Measurements from ENCODE around the gene TBCE.

Gene TBCE

DNA sequence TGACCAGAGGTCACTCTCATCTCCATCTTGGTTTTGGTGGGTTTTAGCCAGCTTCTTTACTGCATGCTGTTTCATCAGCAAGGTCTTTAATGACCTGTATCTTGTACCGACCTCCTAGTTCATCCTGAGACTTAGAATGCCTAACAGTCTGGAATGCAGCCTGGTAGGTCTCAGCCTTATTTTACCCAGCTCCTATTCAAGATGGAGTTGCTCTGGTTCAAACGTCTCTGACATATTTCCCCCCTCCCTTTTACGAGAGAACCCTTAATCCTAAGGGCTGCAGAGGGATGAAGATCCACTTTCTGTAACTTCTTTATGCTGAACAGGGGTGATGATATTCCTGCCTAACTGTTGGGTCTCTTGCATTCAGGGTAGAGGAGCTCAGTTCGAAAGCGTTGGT, 43.2 kb downstream of the TBCE start:
- no peak for DNase-seq

DNA sequence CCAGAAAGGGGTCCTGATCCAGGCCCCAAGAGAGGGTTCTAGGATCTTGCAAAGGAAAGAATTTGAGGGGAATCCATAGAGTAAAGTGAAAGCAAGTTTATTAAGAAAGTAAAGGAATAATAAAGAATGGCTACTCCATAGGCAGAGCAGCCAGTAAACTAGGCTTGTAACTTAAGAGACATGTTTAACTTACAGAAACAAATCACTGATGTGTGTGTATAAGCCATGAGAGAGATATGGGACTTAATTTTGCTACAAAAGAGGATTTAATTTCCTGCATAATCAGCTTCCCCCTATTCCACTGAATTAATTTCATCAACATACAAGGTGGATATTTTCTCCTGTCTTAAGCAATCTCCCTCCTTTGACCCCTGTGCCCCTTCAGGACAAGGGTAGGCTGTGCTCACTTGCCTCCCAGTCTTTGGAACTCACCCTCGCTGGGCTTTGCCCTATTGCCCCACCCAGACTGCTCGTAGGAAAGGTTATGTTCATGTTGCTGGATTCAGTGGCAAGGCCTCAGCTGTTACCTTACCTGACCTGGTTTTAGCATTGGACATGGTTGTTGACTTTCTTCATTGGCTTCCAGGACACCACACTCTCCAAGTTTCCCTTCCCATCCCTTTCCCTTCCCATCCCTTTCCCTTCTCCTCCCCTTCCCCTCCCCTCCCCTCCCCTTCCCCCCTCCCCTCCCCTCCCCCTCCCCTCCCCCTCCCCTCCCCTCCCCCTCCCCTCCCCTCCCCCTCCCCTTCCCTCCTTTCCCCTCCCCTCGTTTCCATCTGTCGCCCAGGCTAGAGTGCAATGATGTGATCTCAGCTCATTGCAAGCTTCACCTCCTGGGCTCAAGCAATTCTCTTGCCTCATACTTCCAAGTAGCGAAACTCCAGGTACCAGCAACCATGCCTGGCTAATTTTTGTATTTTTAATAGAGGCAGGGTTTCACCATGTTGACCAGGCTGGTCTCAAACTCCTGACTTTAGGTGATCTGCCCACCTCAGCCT, 44.6 kb downstream of the TBCE start:
- DNase-seq: no peak

- peak; percentile 79 for DNase-seq
Measured at GRCh38 chr1:235415008-235415904, 48.0 kb downstream of the TBCE start.

DNA sequence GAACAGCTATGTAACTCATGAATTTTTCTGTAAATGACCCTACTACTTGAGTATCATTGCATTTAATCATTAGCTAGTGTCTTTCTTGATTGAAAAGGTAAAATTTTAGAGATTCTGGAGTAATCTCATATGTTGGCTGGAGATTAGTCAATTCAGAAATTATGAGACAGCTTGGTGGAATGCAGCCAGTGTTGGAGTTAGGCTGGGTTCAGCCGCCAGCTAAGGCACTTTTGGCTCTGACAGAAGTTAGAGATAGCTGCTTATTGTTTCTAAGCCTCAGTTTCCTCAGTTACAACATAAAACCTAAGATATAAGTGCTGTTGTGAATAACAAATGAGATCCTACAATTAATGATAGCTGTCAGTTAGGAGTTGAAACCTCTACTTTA, 49.4 kb downstream of the TBCE start:
- peak; percentile 44 for DNase-seq

DNA sequence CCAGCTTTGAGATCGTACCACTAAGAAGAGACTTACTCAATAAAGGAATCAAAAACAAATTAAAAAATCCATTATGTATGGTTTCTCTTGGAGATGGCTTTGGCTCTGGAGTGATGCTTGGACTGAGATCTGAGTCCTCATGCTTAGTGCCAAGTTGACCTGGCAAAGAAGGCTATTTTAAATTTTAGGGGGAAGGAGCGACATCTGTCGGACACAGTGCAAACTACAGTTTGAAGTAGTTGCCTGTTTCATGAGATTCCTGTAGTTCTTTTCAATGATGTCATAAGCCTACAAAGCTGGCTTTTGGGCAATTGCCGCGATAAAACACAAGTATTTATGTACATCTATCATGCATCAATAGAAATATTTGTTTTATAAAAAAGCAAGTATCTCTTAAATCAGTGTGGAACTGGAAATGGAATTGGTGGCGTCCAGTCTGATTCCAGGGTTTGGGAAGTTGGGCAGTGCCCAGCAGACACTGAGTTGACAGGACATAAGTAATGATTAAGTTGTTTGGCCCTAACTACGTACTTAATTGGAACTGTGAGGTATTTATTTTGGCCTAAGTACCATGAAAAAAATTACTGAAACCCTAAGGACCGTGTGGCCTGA, 50.0 kb downstream of the TBCE start:
- peak; percentile 63 for DNase-seq

GRCh38 chr1:235421751-235422150, 54.5 kb downstream of the TBCE start:
- DNase-seq: no peak

GRCh38 chr1:235423214-235423652, 56.0 kb downstream of the TBCE start:
- no peak for DNase-seq

DNA sequence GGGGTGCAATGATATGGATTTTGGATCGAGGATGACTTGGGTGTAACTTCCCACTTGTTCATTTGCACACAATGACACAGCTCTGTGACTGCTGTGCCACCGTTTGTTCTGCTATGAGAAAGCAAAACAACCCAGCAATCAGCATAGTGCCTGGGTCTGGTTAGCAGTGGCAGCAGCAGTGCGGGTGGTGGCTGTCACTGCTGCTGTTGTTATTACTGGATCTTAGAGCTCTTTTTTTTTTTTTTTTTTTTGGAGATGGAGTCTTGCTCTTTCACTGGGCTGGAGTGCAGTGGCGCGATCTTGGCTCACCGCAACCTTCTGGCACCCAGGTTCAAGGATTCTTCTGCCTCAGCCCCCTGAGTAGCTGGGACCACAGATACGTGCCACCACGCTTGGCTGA, 56.9 kb downstream of the TBCE start:
- no peak for DNase-seq

DNA sequence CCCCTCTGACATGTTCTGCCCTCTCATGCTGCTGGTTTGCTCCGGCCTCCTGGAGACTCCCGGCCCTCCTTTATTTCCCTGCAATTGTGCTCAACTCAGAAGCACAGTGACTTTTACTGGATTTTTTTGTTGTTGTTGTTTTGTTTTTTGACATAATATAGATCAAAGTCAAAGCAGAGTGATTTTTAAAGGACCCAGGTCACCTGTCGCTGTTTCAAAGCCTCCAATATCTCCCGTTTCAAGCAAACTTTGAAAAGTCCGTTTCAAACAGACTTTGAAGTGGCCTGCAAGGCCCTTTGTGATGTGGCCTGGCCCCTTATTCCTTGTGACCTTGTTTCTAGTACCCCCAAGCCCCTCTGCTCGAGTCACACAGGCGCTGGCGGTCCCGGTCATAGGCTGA, 58.1 kb downstream of the TBCE start:
- no peak for DNase-seq

- no peak for DNase-seq
Measured at GRCh38 chr1:235426143-235426542, 58.9 kb downstream of the TBCE start.

- no peak for DNase-seq
Measured at GRCh38 chr1:235426680-235427079, 59.5 kb downstream of the TBCE start.

DNA sequence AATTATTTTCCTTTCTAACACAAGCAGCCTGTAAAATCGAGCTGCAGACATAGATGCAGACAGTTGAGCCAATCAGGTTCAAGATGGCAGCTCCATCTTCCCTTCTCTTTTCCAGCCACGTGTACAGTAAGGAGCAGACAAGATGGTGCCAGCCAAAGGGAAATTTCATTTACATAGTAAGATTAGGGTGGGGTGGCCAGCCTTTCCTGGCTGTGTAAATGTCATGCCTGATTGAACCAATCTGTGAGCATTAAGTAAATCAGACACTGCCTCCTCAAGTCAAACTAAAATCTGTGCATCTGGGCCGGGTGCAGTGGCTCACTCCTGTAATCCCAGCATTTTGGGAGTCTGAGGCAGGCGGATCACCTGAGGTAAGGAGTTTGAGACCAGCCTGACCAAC, 60.2 kb downstream of the TBCE start:
- no peak for DNase-seq

- DNase-seq: no peak
Measured at GRCh38 chr1:235429143-235429542, 61.9 kb downstream of the TBCE start.

DNA sequence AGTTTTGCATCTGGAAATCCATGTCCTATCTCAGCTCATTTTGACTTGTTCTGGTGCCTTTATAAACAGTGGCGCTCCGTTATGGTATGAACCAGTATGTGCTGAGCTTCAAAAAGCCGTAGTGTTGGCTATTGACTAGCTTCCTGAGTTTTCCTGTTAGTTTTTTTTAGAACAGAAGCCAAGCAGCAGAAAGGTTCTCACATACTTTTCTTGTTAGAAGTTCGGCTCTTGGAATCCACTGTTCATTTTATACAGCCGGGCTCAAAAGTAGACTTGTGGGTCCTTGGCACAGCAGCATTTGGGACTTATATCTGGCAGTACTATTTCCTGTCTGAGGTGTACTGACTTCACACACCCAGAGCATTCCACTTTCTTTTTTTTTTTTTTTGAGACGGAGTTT, 63.8 kb downstream of the TBCE start:
- DNase-seq: no peak

- DNase-seq: no peak
Measured at GRCh38 chr1:235434001-235434400, 66.8 kb downstream of the TBCE start.

- DNase-seq: no peak
Measured at GRCh38 chr1:235441159-235441685, 74.0 kb downstream of the TBCE start.

GRCh38 chr1:235442788-235443429, 75.7 kb downstream of the TBCE start:
- DNase-seq: peak; percentile 68

DNA sequence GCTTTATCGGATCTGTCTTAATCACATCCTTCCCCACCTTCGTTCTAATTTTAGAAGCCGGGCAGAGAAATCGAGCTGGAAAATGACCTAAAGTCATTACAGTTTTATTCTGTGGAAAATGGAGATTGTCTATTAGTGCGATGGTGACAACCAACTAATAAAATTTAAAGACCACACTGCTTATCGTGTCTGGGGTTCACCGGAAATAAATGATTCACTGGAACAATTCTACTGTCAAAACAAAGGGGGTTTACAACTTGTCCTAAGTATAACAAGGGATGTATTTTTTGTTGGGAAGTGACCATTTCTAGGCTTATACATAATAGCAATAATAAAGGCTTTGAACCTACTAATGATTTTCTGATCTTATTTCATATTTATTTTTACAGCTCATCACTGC, 81.4 kb downstream of the TBCE start:
- no peak for DNase-seq

DNA sequence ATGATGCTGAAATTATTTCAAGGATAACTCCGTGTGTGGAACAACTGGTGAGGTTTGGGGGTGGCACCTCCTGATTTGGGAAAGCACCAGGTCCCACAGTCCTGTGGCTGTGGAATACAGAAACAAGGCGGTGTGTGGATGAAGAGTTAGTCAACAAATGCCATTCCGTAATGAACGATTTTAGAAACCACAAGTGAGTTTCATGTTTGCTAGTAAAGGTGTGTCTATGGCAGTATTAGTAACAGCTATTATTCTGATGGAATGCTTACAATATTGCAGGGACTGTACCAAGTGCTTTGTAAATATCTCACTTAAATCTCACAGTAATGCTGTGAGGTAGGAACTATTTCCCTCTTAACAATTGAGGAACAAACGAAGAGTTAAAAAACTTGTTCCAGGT, 83.2 kb downstream of the TBCE start:
- DNase-seq: no peak

DNA sequence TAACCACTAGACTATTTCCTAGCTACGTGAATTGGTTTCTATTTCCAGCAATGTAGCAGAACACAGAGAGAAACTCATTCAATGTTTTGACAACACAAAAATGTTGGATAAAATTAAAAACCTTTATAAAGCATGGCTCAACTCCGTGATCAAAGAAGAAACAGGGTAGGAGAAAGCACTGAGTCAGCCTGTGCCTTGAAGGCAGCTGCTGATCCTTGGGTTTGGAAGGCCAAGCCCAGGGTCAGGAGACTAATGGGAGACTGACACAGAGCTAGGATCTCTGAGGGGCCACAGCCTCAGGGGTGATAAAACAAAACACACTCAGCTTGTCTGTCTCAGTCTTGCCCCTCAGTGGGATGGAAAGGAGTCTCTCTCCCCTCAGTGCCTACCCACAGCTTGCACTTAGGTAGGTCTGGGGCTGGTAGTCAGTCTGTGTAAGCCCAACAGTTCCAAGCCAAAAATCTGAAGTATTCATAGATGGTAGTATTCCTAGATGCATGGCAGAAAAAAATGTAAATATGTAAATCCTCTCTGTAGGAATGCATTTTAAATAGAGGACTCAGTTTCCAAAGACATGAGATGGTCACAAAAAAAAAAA, 83.8 kb downstream of the TBCE start:
- no peak for DNase-seq

DNA sequence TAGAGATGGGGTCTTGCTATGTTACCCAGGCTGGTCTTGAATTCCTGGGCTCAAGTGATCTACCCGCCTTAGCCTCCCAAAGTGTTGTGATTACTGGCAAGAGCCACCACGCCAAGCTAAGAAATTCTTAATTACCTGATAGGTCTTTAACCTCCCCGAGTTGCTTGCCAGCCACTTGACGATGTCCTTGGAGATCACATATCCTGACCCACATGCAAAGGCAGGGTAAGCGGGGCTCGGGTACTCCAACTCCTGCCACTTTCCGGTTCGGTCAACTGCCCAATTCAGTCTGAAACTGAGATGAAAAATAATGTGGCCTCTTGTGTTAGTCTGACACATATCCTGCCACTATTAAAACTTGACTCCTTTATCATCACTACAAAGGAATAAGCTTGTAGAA, 86.8 kb downstream of the TBCE start:
- no peak for DNase-seq

DNA sequence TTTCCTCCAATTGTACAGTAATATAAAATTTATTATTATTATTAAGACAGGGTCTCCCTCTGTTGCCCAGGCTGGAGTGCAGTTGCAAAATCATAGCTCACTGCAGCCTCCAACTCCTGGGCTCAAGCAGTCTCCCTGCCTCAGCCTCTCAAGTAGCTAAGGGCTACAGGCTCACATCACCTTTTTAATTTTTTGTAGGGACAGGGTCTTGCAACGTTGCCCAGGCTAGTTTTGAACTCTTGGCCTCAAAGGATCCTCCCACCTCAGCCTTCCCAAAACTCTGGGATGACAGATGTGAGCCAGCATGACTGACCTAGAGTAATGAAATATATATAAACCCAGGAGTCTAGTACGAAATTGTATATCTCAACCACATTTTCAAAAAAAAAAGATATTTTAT, 87.9 kb downstream of the TBCE start:
- DNase-seq: no peak
